Measurements from ENCODE around the gene RECK.

DNA sequence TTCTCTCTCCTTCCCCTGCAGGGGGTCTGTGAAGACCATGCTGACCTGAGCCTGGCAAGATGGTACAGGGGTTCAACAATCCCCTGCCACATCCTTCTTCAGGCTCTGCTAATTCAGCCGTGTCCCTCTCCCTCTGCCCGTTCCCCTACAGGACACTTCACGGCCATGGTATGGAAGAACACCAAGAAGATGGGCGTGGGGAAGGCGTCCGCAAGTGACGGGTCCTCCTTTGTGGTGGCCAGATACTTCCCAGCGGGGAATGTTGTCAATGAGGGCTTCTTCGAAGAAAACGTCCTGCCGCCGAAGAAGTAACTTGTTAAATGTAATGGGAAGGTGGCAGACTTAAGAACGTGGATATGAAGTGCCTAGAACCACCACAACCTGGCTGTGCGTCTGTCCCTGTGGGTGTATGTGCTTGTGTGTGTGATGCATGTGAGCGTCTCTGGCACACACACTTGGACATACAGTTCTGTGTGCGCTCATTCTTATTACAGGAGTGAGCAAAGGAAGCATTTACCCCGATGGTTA, 125.6 kb downstream of the RECK start:
- TF ChIP-seq, protein P1, sequence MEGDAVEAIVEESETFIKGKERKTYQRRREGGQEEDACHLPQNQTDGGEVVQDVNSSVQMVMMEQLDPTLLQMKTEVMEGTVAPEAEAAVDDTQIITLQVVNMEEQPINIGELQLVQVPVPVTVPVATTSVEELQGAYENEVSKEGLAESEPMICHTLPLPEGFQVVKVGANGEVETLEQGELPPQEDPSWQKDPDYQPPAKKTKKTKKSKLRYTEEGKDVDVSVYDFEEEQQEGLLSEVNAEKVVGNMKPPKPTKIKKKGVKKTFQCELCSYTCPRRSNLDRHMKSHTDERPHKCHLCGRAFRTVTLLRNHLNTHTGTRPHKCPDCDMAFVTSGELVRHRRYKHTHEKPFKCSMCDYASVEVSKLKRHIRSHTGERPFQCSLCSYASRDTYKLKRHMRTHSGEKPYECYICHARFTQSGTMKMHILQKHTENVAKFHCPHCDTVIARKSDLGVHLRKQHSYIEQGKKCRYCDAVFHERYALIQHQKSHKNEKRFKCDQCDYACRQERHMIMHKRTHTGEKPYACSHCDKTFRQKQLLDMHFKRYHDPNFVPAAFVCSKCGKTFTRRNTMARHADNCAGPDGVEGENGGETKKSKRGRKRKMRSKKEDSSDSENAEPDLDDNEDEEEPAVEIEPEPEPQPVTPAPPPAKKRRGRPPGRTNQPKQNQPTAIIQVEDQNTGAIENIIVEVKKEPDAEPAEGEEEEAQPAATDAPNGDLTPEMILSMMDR (conservative IDR thresholded peaks at IDR 0.05), result no peak
- TF ChIP-seq ZFX (IDR thresholded peaks at IDR 0.05), result no peak
